K562 (cell line): ENCODE data around the gene CDYL2. TPM values are rescaled to one million over a fixed set of nuclear protein-coding genes. Genes with fewer than 3 reads are reported as not detected.

Experiments
- ATAC-seq: fragments of 200-7000 bp; cut with Tn5 transposase; 3 replicates; pipeline ENCODE4 v1.9.1; 2020; ENCODE audit warnings: moderate library complexity
- BruUV-seq: library from RNA; stranded (reverse); fragments of 400-500 nt; replicated peaks from 2 replicates; lab custom pipeline; 2021; lab: Mats Ljungman, UMichigan
- CTCF ChIA-PET: fragments of 300-600 bp; formaldehyde crosslinking; extraction: SDS; loops from one replicate; lab custom pipeline; 2021; ENCODE audit warnings: low intra/inter-chr PET ratio; lab: Yijun Ruan, JAX
- POLR2A ChIA-PET: fragments of 300-600, 350-650 bp; sonication (Branson Sonifier 250); formaldehyde crosslinking; extraction: SDS; loops from one replicate; lab custom pipeline; 2021; ENCODE audit warnings: antibody characterized with exemption, inconsistent platforms; lab: Yijun Ruan, JAX
- DNase-seq, 4 experiments: peaks; one replicate each; pipeline versions ENCODE4 v3.0.0 to v3.0.0-alpha.2; 2011 to 2018; ENCODE audit warnings: low spot score in 3 of 4, mixed read lengths in 3 of 4; ENCODE audit errors: extremely low read depth in 1 of 4
- FAIRE-seq: peaks from 2 replicates; lab custom pipeline; 2011; peaks lifted over from hg19 to GRCh38; lab: Jason Lieb, UNC
- H2AFZ ChIP-seq: 2 replicates; pipeline ENCODE4 v1.6.0; 2011; ENCODE audit warnings: low read depth, low read length, control low read depth, inconsistent platforms
- H3K27ac ChIP-seq: fragments of 200-600 bp; 3 replicates; pipeline ENCODE4 v1.8.0; 2011; ENCODE audit warnings: low read depth, mild to moderate bottlenecking, control low read depth, inconsistent platforms, low read length, moderate library complexity, mixed read lengths; ENCODE audit errors: extremely low read depth
- H3K27me3 ChIP-seq, 2 experiments: fragments of 300-600 bp in 1 of 2; 2 replicates in 1 of 2; 3 replicates in 1 of 2; pipeline versions ENCODE4 v1.6.0 to v1.8.0; 2011; ENCODE audit warnings: inconsistent platforms in 2 of 2, low read length in 2 of 2, mild to moderate bottlenecking in 1 of 2, mixed read lengths in 1 of 2, moderate library complexity in 1 of 2; ENCODE audit not compliant: control insufficient read depth in 2 of 2, insufficient read depth in 2 of 2
- H3K36me3 ChIP-seq: fragments of 300-600 bp; 3 replicates; pipeline ENCODE4 v1.8.0; 2011; ENCODE audit warnings: mild to moderate bottlenecking, low read length, inconsistent platforms; ENCODE audit not compliant: control insufficient read depth, insufficient read depth
- H3K4me1 ChIP-seq, 2 experiments: fragments of 200-600 bp in 1 of 2; replicated peaks in 1 of 2; 2 replicates in 1 of 2; 3 replicates in 1 of 2; pipeline versions ENCODE4 v1.5.1 to v1.8.0; 2011; ENCODE audit warnings: inconsistent platforms in 2 of 2, low read length in 2 of 2, mild to moderate bottlenecking in 1 of 2, mixed read lengths in 1 of 2, moderate library complexity in 1 of 2; ENCODE audit not compliant: control insufficient read depth in 2 of 2, insufficient read depth in 2 of 2
- H3K4me2 ChIP-seq: 2 replicates; pipeline ENCODE4 v1.6.1; 2011; ENCODE audit warnings: low read length, control low read depth, inconsistent platforms, mixed read lengths; ENCODE audit not compliant: insufficient read depth
- H3K4me3 ChIP-seq: fragments of 200-600 bp; sonication (generic), shearing (Covaris generic); 2 replicates; pipeline ENCODE4 v1.5.1; 2016; ENCODE audit warnings: control low read depth, inconsistent platforms
- H3K79me2 ChIP-seq: fragments of 200-600 bp; 3 replicates; pipeline ENCODE4 v1.8.0; 2011; ENCODE audit warnings: low read length, inconsistent platforms; ENCODE audit not compliant: control insufficient read depth, insufficient read depth
- H3K9ac ChIP-seq, 2 experiments: 2 replicates each; pipeline versions ENCODE4 v1.6.0 to v1.6.1; 2011; ENCODE audit warnings: low read depth in 2 of 2, low read length in 2 of 2, control low read depth in 1 of 2, inconsistent platforms in 1 of 2, mild to moderate bottlenecking in 1 of 2, mixed read lengths in 1 of 2; ENCODE audit not compliant: insufficient read depth in 1 of 2
- H3K9me1 ChIP-seq: one replicate; pipeline ENCODE4 v1.6.0; 2011; ENCODE audit warnings: inconsistent platforms, mild to moderate bottlenecking, low read length, moderate library complexity; ENCODE audit not compliant: control insufficient read depth, insufficient read depth
- H3K9me3 ChIP-seq: replicated peaks from 2 replicates; pipeline ENCODE4 v1.5.1; 2011; ENCODE audit warnings: low read depth, low read length, inconsistent platforms; ENCODE audit not compliant: control insufficient read depth, insufficient read depth
- H4K20me1 ChIP-seq: replicated peaks from 2 replicates; pipeline ENCODE4 v1.6.1; 2011; ENCODE audit warnings: low read length, inconsistent platforms, mixed read lengths; ENCODE audit not compliant: control insufficient read depth, insufficient read depth
- ATF2 ChIP-seq: sonication (generic); formaldehyde crosslinking; IDR thresholded peaks from 2 replicates; pipeline ENCODE4 v1.8.1; 2022; ENCODE audit warnings: missing genetic modification reagents
- CLOCK ChIP-seq: fragments of 250-450 bp; sonication (Bioruptor Pico); IDR thresholded peaks from 2 replicates; pipeline ENCODE4 v1.4.0; 2020; ENCODE audit warnings: mild to moderate bottlenecking, moderate library complexity, borderline replicate concordance
- E2F5 ChIP-seq: sonication (generic); formaldehyde crosslinking; IDR thresholded peaks from 2 replicates; pipeline ENCODE4 v1.8.0; 2022; ENCODE audit warnings: mild to moderate bottlenecking, missing genetic modification reagents
- ESRRA ChIP-seq: fragments of 450-650 bp; IDR thresholded peaks from 2 replicates; pipeline ENCODE4 v1.6.1; 2014; ENCODE audit warnings: low read depth, mild to moderate bottlenecking, moderate library complexity, borderline replicate concordance
- FOXA1 ChIP-seq: fragments of 450-650 bp; IDR thresholded peaks from 2 replicates; pipeline ENCODE4 v1.6.1; 2016; ENCODE audit warnings: mild to moderate bottlenecking, borderline replicate concordance
- GABPA ChIP-seq: fragments of 200-800 bp; sonication (Bioruptor generic); conservative IDR thresholded peaks from 2 replicates; pipeline ENCODE4 v1.6.1; 2016; ENCODE audit warnings: low read depth, missing genetic modification characterization, missing compliant biosample characterization
- HDAC2 ChIP-seq: fragments of 450-650 bp; IDR thresholded peaks from 2 replicates; pipeline ENCODE4 v1.6.1; 2016; ENCODE audit warnings: mild to moderate bottlenecking
- MAFF ChIP-seq: IDR thresholded peaks from 2 replicates; pipeline ENCODE4 v1.6.1; 2012; ENCODE audit warnings: low read length, improper control_type of control experiment
- MYBL2 ChIP-seq, 2 experiments: fragments of 450-650 bp in 1 of 2; sonication (generic) in 1 of 2; formaldehyde crosslinking in 1 of 2; IDR thresholded peaks; 2 replicates each; pipeline versions ENCODE4 v1.6.1 to v1.8.1; 2017 to 2022; ENCODE audit warnings: borderline replicate concordance in 1 of 2, inconsistent platforms in 1 of 2, low read depth in 1 of 2, mild to moderate bottlenecking in 1 of 2, missing genetic modification reagents in 1 of 2, moderate library complexity in 1 of 2
- PREB ChIP-seq: sonication (generic); formaldehyde crosslinking; IDR thresholded peaks from 2 replicates; pipeline ENCODE4 v1.8.1; 2023; ENCODE audit warnings: mild to moderate bottlenecking, missing genetic modification reagents
- PRMT5 ChIP-seq: sonication (generic); formaldehyde crosslinking; IDR thresholded peaks from 2 replicates; pipeline ENCODE4 v1.5.0; 2020; ENCODE audit warnings: missing genetic modification reagents
- SLC30A9 ChIP-seq: fragments of 250-450 bp; sonication (Bioruptor Pico); IDR thresholded peaks from 2 replicates; pipeline ENCODE4 v1.8.0; 2022; ENCODE audit warnings: mild to moderate bottlenecking, moderate library complexity
- TBP ChIP-seq: optimal IDR thresholded peaks from 2 replicates; pipeline ENCODE3; 2011; ENCODE audit warnings: low read depth, low read length, improper control_type of control experiment
- TCFL5 ChIP-seq: fragments of 250-450 bp; sonication (Bioruptor Pico); conservative IDR thresholded peaks from 2 replicates; pipeline ENCODE4 v1.6.1; 2021; ENCODE audit warnings: mild to moderate bottlenecking, moderate library complexity, matching md5 sums
- ZNF589 ChIP-seq: fragments of 200-800 bp; sonication (Bioruptor generic); IDR thresholded peaks from 2 replicates; pipeline ENCODE4 v1.6.1; 2016; ENCODE audit warnings: low read depth, missing genetic modification characterization, missing compliant biosample characterization
- ZNF830 ChIP-seq: fragments of 250-450 bp; sonication (Bioruptor Pico); IDR thresholded peaks from 2 replicates; pipeline ENCODE4 v1.5.0; 2021; ENCODE audit warnings: mild to moderate bottlenecking
- WGBS: fragments of 100-300 bp; shearing (Covaris generic); methylation state at CpG from one replicate; pipeline ENCODE4 v1.1.6; 2016; ENCODE audit warnings: low coverage, mixed read lengths; ENCODE audit not compliant: insufficient coverage; ENCODE audit errors: missing lambda C conversion rate; 5-methylcytosine and 5-hydroxymethylcytosine counted together
- in situ Hi-C: fragments of 300-500 bp; cut with MboI; formaldehyde crosslinking; loops from 4 replicates; pipeline ENCODE4 v1.15.0; 2018; ENCODE audit warnings: inconsistent platforms, mixed read lengths
- intact Hi-C: fragments of 100-400 bp; cut with micrococcal nuclease; formaldehyde crosslinking; loops from 2 replicates; pipeline ENCODE4 v1.14.2; 2022
- polyA plus RNA-seq, 8 experiments: library from polyadenylated mRNA; depleted of rRNA in 4 of 8; stranded (reverse) in 5 of 8; unstranded in 3 of 8; fragments of >200 nt; fragmentation: Nextera tagmentation in 2 of 8; fragmentation: Illumina TruSeq in 1 of 8; extraction: Ambion mirVana in 2 of 8; extraction: Trizol in 1 of 8; gene quantifications; 2 replicates each; pipeline versions ENCODE4 v1.2.1 to v1.2.3, GENCODE V29; 2011 to 2014; ENCODE audit warnings: inconsistent platforms in 1 of 8, missing spikeins in 1 of 8
- total RNA-seq, 7 experiments: library from RNA; depleted of rRNA in 6 of 7; stranded (reverse); fragments of >200 nt in 6 of 7; fragmentation: Illumina TruSeq in 2 of 7; extraction: Trizol in 2 of 7; gene quantifications; 2 replicates each; pipeline versions ENCODE4 v1.2.1 to v1.2.3, GENCODE V29; 2011 to 2021; ENCODE audit warnings: low replicate concordance in 1 of 7

The CDYL2 gene
- total and polyA plus RNA-seq, 9 of the 15 experiments (the other 6 are each of a cell fraction or from before 2014, with no cell fraction given) = under 0.01 to 0.04 (median 0.01) TPM; not detected in 6

GRCh38 chr16:80689487-80689886, 114.9 kb downstream of the CDYL2 start (continued):
- no peak for TF ChIP-seq MYBL2 (IDR thresholded peaks at IDR 0.05; ENCODE audit: low read depth)
- TF ChIP-seq MYBL2 (CRISPR knock-in tag; IDR thresholded peaks at IDR 0.05; ENCODE audit: borderline replicate concordance) = no peak
- TF ChIP-seq TBP = no peak
- TF ChIP-seq GABPA (tag) = peak; percentile 26; the same call in 1 of the 2 replicates

- in situ Hi-C loops (no loop called here), intact Hi-C loops (no loop called here)
- no TSS peak for BruUV-seq
- POLR2A ChIA-PET = no interaction called here
- no peaks in the 10 kb centered on the region for H3K9me3 ChIP-seq
- H3K9me1 ChIP-seq = no peaks in the 10 kb centered on the region
- DNase-seq (no peak), FAIRE-seq (no peak), ATAC-seq (no peak)
- peaks cover 0 to 15% of the 10 kb centered on the region in 2 experiments; a peak in 2 of 5 replicates for H3K27me3 ChIP-seq
- no peak overlapping the region for H2AFZ ChIP-seq
- no peak overlapping the region for H3K9ac ChIP-seq
- H3K4me2 ChIP-seq = no peak overlapping the region
- peaks cover 4% of the 10 kb centered on the region; the same call in 1 of the 2 replicates for H4K20me1 ChIP-seq
- CTCF ChIA-PET = no interaction called here
- no peaks in the 10 kb centered on the region for H3K36me3 ChIP-seq
- H3K4me1 ChIP-seq = no peaks in the 10 kb centered on the region
- WGBS = 0% methylated on average over 4 of the region's 4 CpGs
- H3K4me3 ChIP-seq = no peak overlapping the region
- H3K27ac ChIP-seq = no peak overlapping the region
- no peaks in the 10 kb centered on the region for H3K79me2 ChIP-seq
- TF ChIP-seq TCFL5 (no peak), ZNF589 (no peak), PREB (CRISPR knock-in tag) (no peak), ATF2 (CRISPR knock-in tag) (no peak), SLC30A9 (CRISPR knock-in tag) (no peak), FOXA1 (no peak), E2F5 (CRISPR knock-in tag) (no peak), PRMT5 (CRISPR knock-in tag) (no peak), CLOCK (no peak), ESRRA (no peak), HDAC2 (no peak), MAFF (no peak), ZNF830 (CRISPR knock-in tag) (no peak)
Measured at GRCh38 chr16:80687606-80688005, 116.8 kb downstream of the CDYL2 start.
